ENCODE data around the gene TMSB4X. TPM values are rescaled to one million over a fixed set of nuclear protein-coding genes. Genes with fewer than 3 reads are reported as not detected.
A peak's percentile ranks its signal among the peaks of the same experiment; 100 is the strongest.

TMSB4X gene
- total RNA-seq, 1 donor from 2014 or later, result 3,093 TPM

- Mint-ChIP-seq H3K4me3 (ENCODE audit: unreplicated experiment) (no peak overlapping the region), H3K4me1 (ENCODE audit: low read depth) (peaks cover 41% of the 10 kb centered on the region), H3K36me3 (ENCODE audit: low read depth) (peaks cover 1% of the 10 kb centered on the region), H3K9me3 (ENCODE audit: low read depth) (no peaks in the 10 kb centered on the region), H3K27me3 (ENCODE audit: low read depth) (no peaks in the 10 kb centered on the region), H3K27ac (ENCODE audit: unreplicated experiment) (peak overlapping the region; percentile 85)
- TF ChIP-seq CTCF (IDR thresholded peaks at IDR 0.05), result no peak
- no peak for DNase-seq (ENCODE audit: low spot score)
Measured at GRCh38 chrX:12949927-12950656, 24.8 kb upstream of the TMSB4X start.

GRCh38 chrX:12950851-12951594, 23.9 kb upstream of the TMSB4X start:
- no peak for DNase-seq (ENCODE audit: low spot score)
- Mint-ChIP-seq H3K27me3 (ENCODE audit: low read depth) (no peaks in the 10 kb centered on the region), H3K27ac (ENCODE audit: unreplicated experiment) (peak overlapping the region; percentile 18), H3K9me3 (ENCODE audit: low read depth) (no peaks in the 10 kb centered on the region), H3K4me1 (ENCODE audit: low read depth) (peaks cover 45% of the 10 kb centered on the region), H3K4me3 (ENCODE audit: unreplicated experiment) (no peak overlapping the region), H3K36me3 (ENCODE audit: low read depth) (peaks cover 1% of the 10 kb centered on the region)
- peak; percentile 58 for TF ChIP-seq CTCF (IDR thresholded peaks at IDR 0.05)

GRCh38 chrX:12951595-12951975, 23.3 kb upstream of the TMSB4X start:
- H3K4me3 Mint-ChIP-seq (ENCODE audit: unreplicated experiment), result no peak overlapping the region
- H3K4me1 Mint-ChIP-seq (ENCODE audit: low read depth), result peaks cover 45% of the 10 kb centered on the region
- H3K9me3 Mint-ChIP-seq (ENCODE audit: low read depth), result no peaks in the 10 kb centered on the region
- H3K36me3 Mint-ChIP-seq (ENCODE audit: low read depth), result peaks cover 1% of the 10 kb centered on the region
- no peaks in the 10 kb centered on the region for H3K27me3 Mint-ChIP-seq (ENCODE audit: low read depth)
- H3K27ac Mint-ChIP-seq (ENCODE audit: unreplicated experiment), result no peak overlapping the region
- TF ChIP-seq CTCF (IDR thresholded peaks at IDR 0.05), result no peak
- DNase-seq (ENCODE audit: low spot score), result no peak

GRCh38 chrX:12953420-12953819, 21.5 kb upstream of the TMSB4X start:
- Mint-ChIP-seq H3K27me3 (ENCODE audit: low read depth) (no peaks in the 10 kb centered on the region), H3K4me3 (ENCODE audit: unreplicated experiment) (no peak overlapping the region), H3K4me1 (ENCODE audit: low read depth) (peaks cover 42% of the 10 kb centered on the region), H3K36me3 (ENCODE audit: low read depth) (peaks cover 1% of the 10 kb centered on the region), H3K27ac (ENCODE audit: unreplicated experiment) (no peak overlapping the region), H3K9me3 (ENCODE audit: low read depth) (no peaks in the 10 kb centered on the region)
- no peak for DNase-seq (ENCODE audit: low spot score)
- TF ChIP-seq CTCF (IDR thresholded peaks at IDR 0.05), result no peak

GRCh38 chrX:12954376-12954775, 20.5 kb upstream of the TMSB4X start:
- H3K4me3 Mint-ChIP-seq (ENCODE audit: unreplicated experiment), result no peak overlapping the region
- peaks cover 1% of the 10 kb centered on the region for H3K36me3 Mint-ChIP-seq (ENCODE audit: low read depth)
- no peaks in the 10 kb centered on the region for H3K27me3 Mint-ChIP-seq (ENCODE audit: low read depth)
- no peak overlapping the region for H3K27ac Mint-ChIP-seq (ENCODE audit: unreplicated experiment)
- DNase-seq (ENCODE audit: low spot score), result no peak
- peaks cover 35% of the 10 kb centered on the region for H3K4me1 Mint-ChIP-seq (ENCODE audit: low read depth)
- H3K9me3 Mint-ChIP-seq (ENCODE audit: low read depth), result no peaks in the 10 kb centered on the region
- no peak for TF ChIP-seq CTCF (IDR thresholded peaks at IDR 0.05)
